Upper lobe of left lung (tissue), 4 donors: Measurements from ENCODE around the gene MOGAT1.

ENCODE experiments used
- CTCF ChIP-seq, 6 experiments: fragments of 450-650 bp in 4 of 6; fragments of 200-600 bp in 2 of 6; sonication (generic) in 2 of 6; IDR thresholded peaks; one replicate each; pipeline ENCODE4 v1.5.1; 2016 to 2019; ENCODE audit warnings: antibody characterized with exemption in 6 of 6
- POLR2A ChIP-seq, 4 donors: fragments of 450-650 bp; IDR thresholded peaks; one replicate each; pipeline ENCODE4 v1.5.1; 2016 to 2017; ENCODE audit warnings: antibody characterized with exemption in 4 of 4, mild to moderate bottlenecking in 2 of 4

- no peak for TF ChIP-seq POLR2A (IDR thresholded peaks at IDR 0.05)
- TF ChIP-seq CTCF (IDR thresholded peaks at IDR 0.05): no peak
These were observed 14.7 kb upstream of the MOGAT1 start for GRCh38 chr2:222656526-222657446.
